Measurements from ENCODE around the gene ACBD3.

ACBD3 gene

GRCh38 chr1:226119169-226119568 is 67.4 kb downstream of the ACBD3 start:
- DNase-seq (no peak), ATAC-seq (no peak)
- H3K4me3 Mint-ChIP-seq = no peak overlapping the region
- peaks cover 29% of the 10 kb centered on the region for H3K4me1 Mint-ChIP-seq
- H3K36me3 Mint-ChIP-seq (ENCODE audit: low read depth) = no peaks in the 10 kb centered on the region
- no peak overlapping the region for H3K27ac Mint-ChIP-seq
- no peaks in the 10 kb centered on the region for H3K9me3 Mint-ChIP-seq
- H3K27me3 Mint-ChIP-seq = no peaks in the 10 kb centered on the region

DNA sequence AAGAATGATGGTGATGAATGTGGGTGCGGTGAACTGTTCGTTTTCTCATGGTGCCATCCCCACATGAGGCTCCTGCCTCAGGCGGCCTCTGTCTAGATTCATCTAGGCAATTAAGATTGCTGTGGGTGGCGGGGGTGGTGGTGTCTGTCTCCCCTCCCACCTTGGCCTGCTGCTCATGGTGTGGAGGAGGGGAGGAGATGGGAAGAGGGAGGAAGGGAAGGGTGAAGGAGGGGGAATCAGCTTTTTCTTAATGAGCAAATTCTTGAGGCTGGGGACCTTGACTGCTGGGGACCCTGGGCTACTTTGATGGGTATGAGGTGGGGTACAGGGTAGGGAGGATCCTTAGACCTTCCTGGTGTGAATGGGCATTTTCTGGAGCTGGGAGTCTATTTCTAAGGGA is 68.2 kb downstream of the ACBD3 start:
- Mint-ChIP-seq H3K4me1 (peaks cover 21% of the 10 kb centered on the region), H3K27me3 (no peaks in the 10 kb centered on the region), H3K9me3 (no peaks in the 10 kb centered on the region), H3K36me3 (ENCODE audit: low read depth) (no peaks in the 10 kb centered on the region), H3K27ac (no peak overlapping the region), H3K4me3 (no peak overlapping the region)
- DNase-seq (no peak), ATAC-seq (no peak)

DNA sequence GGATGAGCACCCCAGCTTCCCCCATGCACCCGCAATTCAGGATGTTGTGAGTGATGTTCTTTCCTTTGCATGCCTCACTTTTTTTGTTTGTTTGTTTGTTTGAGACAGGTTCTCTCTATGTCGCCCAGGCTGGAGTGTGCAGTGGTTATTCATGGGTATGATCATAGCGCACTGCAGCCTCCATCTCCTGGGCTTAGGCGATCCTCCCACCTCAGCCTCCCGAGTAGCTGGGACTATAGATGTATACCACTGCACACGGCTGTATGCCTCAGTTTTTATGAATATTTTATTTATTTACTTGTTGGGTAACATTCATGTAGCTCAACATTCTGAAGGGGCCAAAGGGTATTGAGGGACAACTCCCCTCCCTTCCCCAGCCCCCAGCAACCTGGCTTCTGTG is 69.2 kb downstream of the ACBD3 start:
- ATAC-seq = no peak
- H3K27me3 Mint-ChIP-seq = no peaks in the 10 kb centered on the region
- no peak overlapping the region for H3K27ac Mint-ChIP-seq

DNA sequence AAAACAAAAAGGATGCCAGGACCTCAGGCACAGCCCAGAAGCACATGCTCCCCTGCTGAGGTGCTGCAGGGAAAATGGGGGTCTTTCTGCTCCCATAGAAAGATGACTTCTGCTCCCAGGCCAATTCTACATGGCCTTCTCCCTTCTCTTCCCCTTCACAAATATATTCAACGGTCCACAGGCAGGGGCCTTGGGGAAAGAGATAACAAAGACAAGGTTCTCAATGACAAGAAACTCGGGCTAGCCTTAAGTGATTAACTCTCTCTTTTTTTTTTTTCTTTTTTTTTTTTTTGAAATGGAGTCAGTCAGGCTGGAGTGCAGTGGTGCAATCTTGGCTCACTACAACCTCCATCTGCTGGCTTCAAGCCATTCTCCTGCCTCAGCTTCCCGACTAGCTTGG is 69.9 kb downstream of the ACBD3 start:
- H3K27ac Mint-ChIP-seq = no peak overlapping the region
- no peaks in the 10 kb centered on the region for H3K36me3 Mint-ChIP-seq (ENCODE audit: low read depth)
- H3K9me3 Mint-ChIP-seq = no peaks in the 10 kb centered on the region
- no peaks in the 10 kb centered on the region for H3K27me3 Mint-ChIP-seq
- H3K4me1 Mint-ChIP-seq = peaks cover 19% of the 10 kb centered on the region
- H3K4me3 Mint-ChIP-seq = no peak overlapping the region
- DNase-seq (no peak), ATAC-seq (no peak)

More for the DNA sequence above, 69.2 kb downstream of the ACBD3 start:
- H3K4me1 Mint-ChIP-seq = peaks cover 16% of the 10 kb centered on the region
- no peak for DNase-seq
- H3K4me3 Mint-ChIP-seq = no peak overlapping the region
- no peaks in the 10 kb centered on the region for H3K9me3 Mint-ChIP-seq
- H3K36me3 Mint-ChIP-seq (ENCODE audit: low read depth) = no peaks in the 10 kb centered on the region

DNA sequence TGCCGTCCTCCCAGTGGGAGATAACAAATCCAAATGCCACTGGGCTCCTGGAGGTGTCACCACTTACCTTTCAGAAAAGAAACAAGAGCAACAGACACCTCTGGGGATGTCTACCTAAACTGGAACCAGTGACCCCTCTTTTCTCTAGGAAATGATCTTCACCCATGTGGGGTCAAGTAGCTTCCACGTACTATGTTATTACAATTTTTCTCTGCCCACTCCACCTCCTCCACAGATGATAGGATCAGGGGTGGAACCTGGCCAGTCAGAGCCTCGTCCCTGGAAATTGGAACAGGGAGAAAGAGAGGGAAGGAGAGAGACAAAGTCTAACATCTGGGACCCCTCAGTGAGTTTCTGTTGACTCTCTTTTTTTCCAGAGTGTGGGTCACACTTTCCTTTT is 73.9 kb downstream of the ACBD3 start:
- H3K9me3 Mint-ChIP-seq = no peaks in the 10 kb centered on the region
- DNase-seq = no peak
- no peak for ATAC-seq
- no peak overlapping the region for H3K4me3 Mint-ChIP-seq
- no peaks in the 10 kb centered on the region for H3K36me3 Mint-ChIP-seq (ENCODE audit: low read depth)
- no peaks in the 10 kb centered on the region for H3K27me3 Mint-ChIP-seq
- H3K27ac Mint-ChIP-seq = no peak overlapping the region
- H3K4me1 Mint-ChIP-seq = peaks cover 25% of the 10 kb centered on the region

- Mint-ChIP-seq H3K36me3 (ENCODE audit: low read depth) (no peaks in the 10 kb centered on the region), H3K9me3 (no peaks in the 10 kb centered on the region), H3K4me1 (peaks cover 25% of the 10 kb centered on the region), H3K4me3 (no peak overlapping the region), H3K27me3 (no peaks in the 10 kb centered on the region), H3K27ac (no peak overlapping the region)
- no peak for DNase-seq
- ATAC-seq = no peak
Observed at GRCh38 chr1:226111883-226112261, 74.7 kb downstream of the ACBD3 start.

GRCh38 chr1:226111098-226111882 is 75.3 kb downstream of the ACBD3 start:
- DNase-seq = no peak
- Mint-ChIP-seq H3K36me3 (ENCODE audit: low read depth) (no peaks in the 10 kb centered on the region), H3K27ac (peak overlapping the region; percentile 43), H3K4me1 (peaks cover 25% of the 10 kb centered on the region), H3K4me3 (peak overlapping the region; percentile 38), H3K27me3 (no peaks in the 10 kb centered on the region), H3K9me3 (no peaks in the 10 kb centered on the region)
- ATAC-seq = no peak

- DNase-seq = peak; percentile 77
- H3K4me1 Mint-ChIP-seq = peaks cover 25% of the 10 kb centered on the region
- peak overlapping the region; percentile 83 for H3K4me3 Mint-ChIP-seq
- no peaks in the 10 kb centered on the region for H3K9me3 Mint-ChIP-seq
- ATAC-seq = peak; percentile 77
- H3K36me3 Mint-ChIP-seq (ENCODE audit: low read depth) = no peaks in the 10 kb centered on the region
- H3K27me3 Mint-ChIP-seq = no peaks in the 10 kb centered on the region
- no peak overlapping the region for H3K27ac Mint-ChIP-seq
Observed at GRCh38 chr1:226110249-226111097, 76.1 kb downstream of the ACBD3 start.

- Mint-ChIP-seq H3K4me3 (peak overlapping the region; percentile 83), H3K4me1 (peaks cover 25% of the 10 kb centered on the region), H3K36me3 (ENCODE audit: low read depth) (no peaks in the 10 kb centered on the region), H3K27ac (peak overlapping the region; percentile 81), H3K9me3 (no peaks in the 10 kb centered on the region), H3K27me3 (no peaks in the 10 kb centered on the region)
- peak; percentile 87 for DNase-seq
- ATAC-seq = peak; percentile 85
Observed at GRCh38 chr1:226109829-226110248, 76.7 kb downstream of the ACBD3 start.

DNA sequence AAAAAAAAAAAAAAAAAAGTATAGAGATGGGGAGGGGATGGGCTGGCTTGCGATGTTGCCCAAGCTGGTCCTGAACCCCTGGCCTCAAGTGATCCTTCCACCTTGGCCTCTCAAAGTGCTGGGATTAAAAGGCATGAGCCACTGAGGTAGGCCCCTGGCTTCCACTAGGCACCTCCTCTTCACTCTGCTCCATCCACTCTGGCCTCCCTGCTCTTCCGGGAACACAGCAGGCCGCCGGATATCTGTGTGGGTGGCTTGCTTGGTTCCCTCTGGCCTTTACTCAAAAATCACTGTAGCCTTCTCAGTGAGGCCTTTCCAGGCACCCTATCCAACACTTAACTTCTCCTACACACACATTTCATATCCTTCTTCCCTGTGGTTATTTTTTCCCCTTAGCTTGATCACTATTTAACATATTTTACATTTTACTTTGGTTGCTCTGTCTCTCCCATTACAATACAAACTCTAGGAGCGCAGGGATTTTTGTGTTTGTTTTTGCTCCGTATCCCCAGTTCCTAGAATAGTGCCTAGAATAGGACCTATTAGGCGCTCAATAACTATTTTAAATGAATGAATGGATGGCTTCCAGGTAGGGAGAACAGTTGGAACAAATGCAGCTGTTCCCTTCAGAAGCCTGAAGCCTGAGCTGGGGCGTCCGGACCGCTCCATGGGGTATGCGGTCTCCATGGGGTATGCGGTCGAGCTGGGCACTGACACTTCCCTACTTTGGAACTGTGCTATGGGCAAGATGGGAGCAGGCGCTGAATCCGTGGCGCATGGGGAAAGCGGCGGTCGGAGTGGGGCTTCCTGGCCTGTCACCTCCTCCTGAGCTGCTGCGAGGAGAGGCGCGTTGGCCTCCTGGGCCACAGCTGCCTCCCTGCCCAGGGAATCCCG is 77.4 kb downstream of the ACBD3 start:
- H3K27me3 Mint-ChIP-seq = no peaks in the 10 kb centered on the region
- H3K27ac Mint-ChIP-seq = peak overlapping the region; percentile 81
- no peaks in the 10 kb centered on the region for H3K36me3 Mint-ChIP-seq (ENCODE audit: low read depth)
- DNase-seq (no peak), ATAC-seq (no peak)
- H3K4me3 Mint-ChIP-seq = peak overlapping the region; percentile 83
- H3K4me1 Mint-ChIP-seq = peaks cover 25% of the 10 kb centered on the region
- H3K9me3 Mint-ChIP-seq = no peaks in the 10 kb centered on the region

DNA sequence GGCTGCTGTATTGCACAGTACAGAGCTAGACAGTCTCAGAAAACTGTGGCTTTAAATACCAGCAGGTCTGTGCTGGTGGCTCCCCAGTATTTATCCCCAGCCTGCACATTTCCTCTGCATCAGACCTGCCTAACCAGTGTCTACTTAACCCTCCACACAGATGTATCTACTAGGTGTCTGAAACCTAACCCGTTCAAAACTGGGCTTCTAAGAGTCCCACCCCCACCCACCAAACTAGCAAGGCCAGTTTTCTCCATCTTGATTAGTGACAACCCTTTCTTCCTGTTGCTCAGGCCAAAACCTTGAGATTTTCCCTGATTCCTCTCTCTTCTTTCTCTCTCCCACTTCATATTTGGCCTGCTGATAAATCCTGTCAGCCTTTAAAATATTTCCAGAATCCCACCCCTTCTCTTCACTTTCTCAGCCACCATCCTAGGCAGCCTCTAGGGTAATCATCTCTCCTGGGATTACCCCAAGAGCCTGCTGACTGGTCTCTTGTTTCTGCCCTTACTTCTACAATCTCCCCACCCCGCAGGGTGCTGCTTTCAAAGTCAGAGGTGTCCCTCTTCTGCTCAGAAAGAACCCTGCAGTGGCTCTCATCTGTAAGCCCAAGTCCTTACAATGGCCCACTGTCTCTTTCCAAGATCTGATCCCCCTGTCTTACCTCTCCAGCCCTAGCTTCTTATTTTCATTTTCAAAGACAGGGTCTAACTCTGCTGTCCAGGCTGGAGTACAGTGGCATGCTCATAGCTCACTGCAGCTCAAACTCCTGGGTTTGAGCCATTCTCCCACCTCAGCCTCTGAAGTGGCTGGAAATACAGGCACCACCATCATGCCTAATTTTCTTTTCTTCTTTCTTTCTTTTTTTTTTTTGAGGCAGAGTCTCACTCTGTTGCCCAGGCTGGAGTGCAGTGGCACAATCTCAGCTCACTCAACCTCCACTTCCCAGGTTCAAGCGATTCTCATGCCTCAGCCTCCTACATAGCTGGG is 78.8 kb downstream of the ACBD3 start:
- Mint-ChIP-seq H3K27me3 (no peaks in the 10 kb centered on the region), H3K36me3 (ENCODE audit: low read depth) (no peaks in the 10 kb centered on the region), H3K4me3 (no peak overlapping the region), H3K9me3 (no peaks in the 10 kb centered on the region), H3K27ac (no peak overlapping the region), H3K4me1 (peaks cover 25% of the 10 kb centered on the region)
- DNase-seq (no peak), ATAC-seq (no peak)

DNA sequence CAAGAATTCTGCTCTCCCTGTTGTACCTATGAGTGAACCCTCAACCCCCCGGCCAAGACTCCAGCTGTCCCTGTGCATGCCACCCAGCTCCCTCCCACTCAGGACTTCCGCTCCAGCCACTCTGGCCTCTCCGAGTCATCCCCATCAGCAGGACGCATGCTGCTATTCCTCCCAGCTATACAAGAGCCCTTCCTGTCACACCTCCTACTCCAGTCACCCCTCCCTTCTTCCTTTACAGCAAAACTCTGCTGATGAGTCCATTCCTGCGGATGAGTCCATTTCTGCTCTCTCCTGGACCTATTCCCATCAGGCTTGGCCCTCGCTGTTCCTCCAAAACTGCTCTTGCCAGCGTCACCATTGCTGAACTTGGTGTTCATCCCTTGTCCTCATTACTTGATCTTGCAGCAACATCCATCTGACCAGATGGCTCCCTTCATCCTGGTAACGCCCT is 81.8 kb downstream of the ACBD3 start:
- DNase-seq (no peak), ATAC-seq (no peak)
- H3K9me3 Mint-ChIP-seq = no peaks in the 10 kb centered on the region
- peaks cover 25% of the 10 kb centered on the region for H3K4me1 Mint-ChIP-seq
- H3K36me3 Mint-ChIP-seq (ENCODE audit: low read depth) = no peaks in the 10 kb centered on the region
- H3K4me3 Mint-ChIP-seq = no peak overlapping the region
- H3K27ac Mint-ChIP-seq = no peak overlapping the region
- H3K27me3 Mint-ChIP-seq = no peaks in the 10 kb centered on the region

Data from activated naive CD8-positive, alpha-beta T cell treated with anti-CD3 and anti-CD28 coated beads, Interleukin-2, amount 50 U/mL, for 24 hours (primary cell).